Keratinocyte (primary cell): ENCODE measurements around the gene ARHGDIB. TPM values are rescaled to one million over a fixed set of nuclear protein-coding genes. Genes with fewer than 3 reads are reported as not detected.

Experiments
- DNase-seq: peaks from one replicate; pipeline ENCODE4 v3.0.0-alpha.2; 2011; ENCODE audit warnings: low read depth, missing footprints, low spot score
- FAIRE-seq: peaks from 2 replicates; lab custom pipeline; 2011; peaks lifted over from hg19 to GRCh38; lab: Jason Lieb, UNC
- H2AFZ ChIP-seq: 2 replicates; pipeline ENCODE4 v1.6.0; 2012; ENCODE audit warnings: low read length, control low read depth, inconsistent platforms; ENCODE audit not compliant: control insufficient read depth
- H3K27ac ChIP-seq: 2 replicates; pipeline ENCODE4 v1.5.1; 2011; ENCODE audit warnings: low read length; ENCODE audit not compliant: control insufficient read depth, insufficient read depth
- H3K27me3 ChIP-seq: 3 replicates; pipeline ENCODE4 v1.6.0; 2011; ENCODE audit warnings: low read length; ENCODE audit not compliant: control insufficient read depth, insufficient read depth; ENCODE audit errors: extremely low read depth
- H3K36me3 ChIP-seq, 2 experiments: 2 replicates in 1 of 2; 3 replicates in 1 of 2; pipeline ENCODE4 v1.5.1; 2011; ENCODE audit warnings: low read length in 2 of 2, mild to moderate bottlenecking in 1 of 2; ENCODE audit not compliant: control insufficient read depth in 2 of 2, insufficient read depth in 2 of 2; ENCODE audit errors: extremely low read depth in 1 of 2
- H3K4me1 ChIP-seq: 3 replicates; pipeline ENCODE4 v1.5.1; 2011; ENCODE audit warnings: low read length; ENCODE audit not compliant: control insufficient read depth, insufficient read depth; ENCODE audit errors: extremely low read depth
- H3K4me2 ChIP-seq: 3 replicates; pipeline ENCODE4 v1.6.0; 2011; ENCODE audit warnings: low read depth, low read length; ENCODE audit not compliant: control insufficient read depth, insufficient read depth; ENCODE audit errors: extremely low read depth
- H3K4me3 ChIP-seq, 3 experiments: fragments of 200-600 bp in 1 of 3; sonication (generic) in 1 of 3; 2 replicates in 2 of 3; 3 replicates in 1 of 3; pipeline ENCODE4 v1.5.1; 2011 to 2016; ENCODE audit warnings: low read length in 3 of 3, mild to moderate bottlenecking in 3 of 3, control low read depth in 2 of 3, inconsistent platforms in 1 of 3, low read depth in 1 of 3, mixed read lengths in 1 of 3, mixed run types in 1 of 3, moderate library complexity in 1 of 3; ENCODE audit not compliant: control insufficient read depth in 2 of 3, insufficient read depth in 2 of 3; ENCODE audit errors: extremely low read depth in 1 of 3
- H3K79me2 ChIP-seq: 2 replicates; pipeline ENCODE4 v1.6.0; 2012; ENCODE audit warnings: low read length; ENCODE audit not compliant: control insufficient read depth, insufficient read depth
- H3K9ac ChIP-seq: 3 replicates; pipeline ENCODE4 v1.6.0; 2011; ENCODE audit warnings: low read length; ENCODE audit not compliant: control insufficient read depth, insufficient read depth; ENCODE audit errors: extremely low read depth
- H3K9me1 ChIP-seq: 3 replicates; pipeline ENCODE4 v1.6.0; 2011; ENCODE audit warnings: low read length; ENCODE audit not compliant: control insufficient read depth, insufficient read depth; ENCODE audit errors: extremely low read depth
- H3K9me3 ChIP-seq: 2 replicates; pipeline ENCODE4 v1.5.1; 2012; ENCODE audit warnings: low read depth, low read length; ENCODE audit not compliant: control insufficient read depth
- H4K20me1 ChIP-seq: 3 replicates; pipeline ENCODE4 v1.6.0; 2011; ENCODE audit warnings: low read length; ENCODE audit not compliant: control insufficient read depth, insufficient read depth; ENCODE audit errors: extremely low read depth
- CTCF ChIP-seq, 3 experiments: IDR thresholded peaks in 1 of 3; conservative IDR thresholded peaks in 1 of 3; optimal IDR thresholded peaks in 1 of 3; 2 replicates in 2 of 3; 3 replicates in 1 of 3; pipeline versions ENCODE3 to v1.5.1; 2011; ENCODE audit warnings: low read length in 3 of 3, mild to moderate bottlenecking in 3 of 3, moderate library complexity in 2 of 3, control low read depth in 1 of 3, inconsistent platforms in 1 of 3; ENCODE audit not compliant: insufficient read depth in 2 of 3; ENCODE audit errors: extremely low read depth in 1 of 3
- EZH2 ChIP-seq: IDR thresholded peaks from one replicate; pipeline ENCODE4 v1.6.1; 2012; ENCODE audit warnings: inconsistent platforms, mild to moderate bottlenecking, low read length, moderate library complexity
- dilution Hi-C: fragments of 300-500 bp; cut with MboI; formaldehyde crosslinking; loops from one replicate; pipeline ENCODE4 v1.7.0; 2020; ENCODE audit warnings: low sequenced_read_pairs; ENCODE audit not compliant: extremely low pct_ligation_motif_present
- polyA plus RNA-seq, 5 experiments: library from polyadenylated mRNA; depleted of rRNA in 3 of 5; stranded (reverse) in 3 of 5; stranded (forward) in 1 of 5; unstranded in 1 of 5; fragments of >200 nt; gene quantifications; 1 replicate in 1 of 5; 2 replicates in 3 of 5; 3 replicates in 1 of 5; pipeline versions ENCODE4 v1.2.1 to v1.2.3, GENCODE V29; 2011 to 2012; ENCODE audit warnings: missing spikeins in 2 of 5, low read depth in 1 of 5, low replicate concordance in 1 of 5

Gene ARHGDIB
- polyA plus RNA-seq, 1 donor (not counting 4 experiments of a cell fraction or from before 2014, with no cell fraction given) = 164 TPM

GRCh38 chr12:14937689-14938088 is 23.7 kb downstream of the ARHGDIB start:
- peaks cover 0 to 2% of the 10 kb centered on the region in 2 experiments for H3K36me3 ChIP-seq
- dilution Hi-C loops = no loop called here
- H3K79me2 ChIP-seq = no peaks in the 10 kb centered on the region
- no peaks in the 10 kb centered on the region for H3K9me1 ChIP-seq
- no peak overlapping the region for H2AFZ ChIP-seq
- DNase-seq (no peak), FAIRE-seq (peak; percentile 41)
- no peaks in the 10 kb centered on the region for H3K27me3 ChIP-seq
- peaks cover 3% of the 10 kb centered on the region for H3K4me1 ChIP-seq
- no peak overlapping the region for H3K4me2 ChIP-seq
- no peak overlapping the region for H3K27ac ChIP-seq
- no peaks in the 10 kb centered on the region for H3K9me3 ChIP-seq
- H3K9ac ChIP-seq = no peak overlapping the region
- H3K4me3 ChIP-seq = no peak overlapping the region
- H4K20me1 ChIP-seq = no peaks in the 10 kb centered on the region
- TF ChIP-seq CTCF (optimal IDR thresholded peaks at IDR 0.05 in 1 of 3, IDR thresholded peaks at IDR 0.05 in 1 of 3, conservative IDR thresholded peaks at IDR 0.05 in 1 of 3; ENCODE audit: extremely low read depth in 1 of 3, insufficient read depth in 2 of 3, low read length in 3 of 3) (peak in 2 of 3 experiments; percentile 28 to 42), EZH2 (no peak)

- H4K20me1 ChIP-seq = no peaks in the 10 kb centered on the region
- H3K4me2 ChIP-seq = no peak overlapping the region
- TF ChIP-seq CTCF (optimal IDR thresholded peaks at IDR 0.05 in 1 of 3, IDR thresholded peaks at IDR 0.05 in 1 of 3, conservative IDR thresholded peaks at IDR 0.05 in 1 of 3; ENCODE audit: extremely low read depth in 1 of 3, insufficient read depth in 2 of 3, low read length in 3 of 3) (no peak), EZH2 (no peak)
- DNase-seq (no peak), FAIRE-seq (no peak)
- no peaks in the 10 kb centered on the region for H3K27me3 ChIP-seq
- H3K9me1 ChIP-seq = no peaks in the 10 kb centered on the region
- H2AFZ ChIP-seq = no peak overlapping the region
- no peaks in the 10 kb centered on the region for H3K36me3 ChIP-seq
- H3K4me1 ChIP-seq = peaks cover 3% of the 10 kb centered on the region
- no peaks in the 10 kb centered on the region for H3K79me2 ChIP-seq
- no peak overlapping the region for H3K27ac ChIP-seq
- H3K4me3 ChIP-seq = no peak overlapping the region
- H3K9ac ChIP-seq = no peak overlapping the region
- dilution Hi-C loops = no loop called here
- no peaks in the 10 kb centered on the region for H3K9me3 ChIP-seq
These were observed 24.4 kb downstream of the ARHGDIB start for GRCh38 chr12:14937014-14937413.
